Type B pancreatic cell (in vitro differentiated cells): ENCODE data around the gene MAD1L1. TPM values are rescaled to one million over a fixed set of nuclear protein-coding genes. Genes with fewer than 3 reads are reported as not detected.

ENCODE experiments used
- DNase-seq: peaks from one replicate; pipeline ENCODE4 v3.0.0; 2021; ENCODE audit warnings: mixed read lengths; ENCODE audit not compliant: unreplicated experiment; ENCODE audit errors: extremely low spot score
- H3K27ac Mint-ChIP-seq: 2 replicates; pipeline ENCODE4 v1.8.0; 2021; ENCODE audit warnings: mild to moderate bottlenecking, mixed read lengths
- H3K27me3 Mint-ChIP-seq: 2 replicates; pipeline ENCODE4 v1.8.0; 2021; ENCODE audit warnings: mixed read lengths
- H3K36me3 Mint-ChIP-seq: 2 replicates; pipeline ENCODE4 v1.8.0; 2021; ENCODE audit warnings: mixed read lengths
- H3K4me1 Mint-ChIP-seq: one replicate; pipeline ENCODE4 v1.8.0; 2021; ENCODE audit warnings: mixed read lengths; ENCODE audit not compliant: unreplicated experiment
- H3K4me3 Mint-ChIP-seq: 2 replicates; pipeline ENCODE4 v1.8.0; 2021; ENCODE audit warnings: mild to moderate bottlenecking, mixed read lengths
- H3K9me3 Mint-ChIP-seq: 2 replicates; pipeline ENCODE4 v1.8.0; 2021; ENCODE audit warnings: mixed read lengths
- CTCF ChIP-seq: fragments of 200-600 bp; sonication (generic); conservative IDR thresholded peaks from 2 replicates; pipeline ENCODE4 v1.5.0; 2021; ENCODE audit warnings: antibody characterized with exemption, mild to moderate bottlenecking
- total RNA-seq: library from RNA; stranded (reverse); gene quantifications from 2 replicates; pipeline ENCODE4 v1.2.1, GENCODE V29; 2021; ENCODE audit warnings: low replicate concordance

Gene MAD1L1
- total RNA-seq, 1 donor from 2014 or later: 40.7 TPM

- DNase-seq: no peak
- peaks cover 3% of the 10 kb centered on the region for H3K27me3 Mint-ChIP-seq
- no peak overlapping the region for H3K4me3 Mint-ChIP-seq
- no peak overlapping the region for H3K27ac Mint-ChIP-seq
- no peaks in the 10 kb centered on the region for H3K36me3 Mint-ChIP-seq
- TF ChIP-seq CTCF: no peak
- H3K4me1 Mint-ChIP-seq: peaks cover 4% of the 10 kb centered on the region
- H3K9me3 Mint-ChIP-seq: no peaks in the 10 kb centered on the region
Measured at GRCh38 chr7:1868516-1869165, 364.1 kb downstream of the MAD1L1 start.

GRCh38 chr7:1867370-1868260 is 365.1 kb downstream of the MAD1L1 start:
- Mint-ChIP-seq H3K36me3 (no peaks in the 10 kb centered on the region), H3K9me3 (no peaks in the 10 kb centered on the region), H3K4me1 (peaks cover 5% of the 10 kb centered on the region), H3K27ac (no peak overlapping the region), H3K27me3 (peaks cover 3% of the 10 kb centered on the region), H3K4me3 (no peak overlapping the region)
- no peak for TF ChIP-seq CTCF
- DNase-seq: no peak

- Mint-ChIP-seq H3K27ac (no peak overlapping the region), H3K9me3 (no peaks in the 10 kb centered on the region), H3K36me3 (no peaks in the 10 kb centered on the region), H3K4me3 (no peak overlapping the region), H3K27me3 (peaks cover 6% of the 10 kb centered on the region), H3K4me1 (peaks cover 9% of the 10 kb centered on the region)
- no peak for TF ChIP-seq CTCF
- DNase-seq: no peak
Measured at GRCh38 chr7:1866601-1867000, 366.1 kb downstream of the MAD1L1 start.

- no peak for DNase-seq
- H3K27me3 Mint-ChIP-seq: peaks cover 6% of the 10 kb centered on the region
- H3K4me1 Mint-ChIP-seq: peaks cover 9% of the 10 kb centered on the region
- H3K9me3 Mint-ChIP-seq: no peaks in the 10 kb centered on the region
- H3K27ac Mint-ChIP-seq: no peak overlapping the region
- H3K4me3 Mint-ChIP-seq: no peak overlapping the region
- TF ChIP-seq CTCF: no peak
- no peaks in the 10 kb centered on the region for H3K36me3 Mint-ChIP-seq
Measured at GRCh38 chr7:1865571-1866255, 367.0 kb downstream of the MAD1L1 start.

- no peak for TF ChIP-seq CTCF
- peaks cover 6% of the 10 kb centered on the region for H3K27me3 Mint-ChIP-seq
- peaks cover 9% of the 10 kb centered on the region for H3K4me1 Mint-ChIP-seq
- H3K27ac Mint-ChIP-seq: no peak overlapping the region
- no peak for DNase-seq
- no peaks in the 10 kb centered on the region for H3K9me3 Mint-ChIP-seq
- H3K36me3 Mint-ChIP-seq: no peaks in the 10 kb centered on the region
- no peak overlapping the region for H3K4me3 Mint-ChIP-seq
Measured at GRCh38 chr7:1865000-1865555, 367.7 kb downstream of the MAD1L1 start.
